ENCODE measurements around the gene RNF152.

RNF152 gene

DNA sequence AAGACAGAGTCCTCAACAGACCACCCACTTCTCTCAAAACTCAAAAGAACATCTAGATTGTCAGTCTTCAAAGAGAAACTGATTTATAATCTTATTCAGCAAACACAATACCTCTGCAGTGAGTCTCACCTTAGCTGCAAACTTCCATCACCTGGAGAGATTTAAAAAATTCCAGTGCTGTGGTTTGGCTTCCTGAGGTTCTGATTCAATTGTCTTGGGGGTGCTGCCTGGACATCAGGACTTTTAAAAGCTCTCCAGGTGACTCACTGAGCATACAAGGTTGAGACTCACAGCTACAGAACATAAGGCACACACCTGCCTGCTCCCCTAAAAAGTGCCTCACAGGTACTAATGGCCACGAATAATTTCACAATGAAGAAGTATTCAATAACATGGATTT, 40.3 kb downstream of the RNF152 start:
- no peak for DNase-seq

DNA sequence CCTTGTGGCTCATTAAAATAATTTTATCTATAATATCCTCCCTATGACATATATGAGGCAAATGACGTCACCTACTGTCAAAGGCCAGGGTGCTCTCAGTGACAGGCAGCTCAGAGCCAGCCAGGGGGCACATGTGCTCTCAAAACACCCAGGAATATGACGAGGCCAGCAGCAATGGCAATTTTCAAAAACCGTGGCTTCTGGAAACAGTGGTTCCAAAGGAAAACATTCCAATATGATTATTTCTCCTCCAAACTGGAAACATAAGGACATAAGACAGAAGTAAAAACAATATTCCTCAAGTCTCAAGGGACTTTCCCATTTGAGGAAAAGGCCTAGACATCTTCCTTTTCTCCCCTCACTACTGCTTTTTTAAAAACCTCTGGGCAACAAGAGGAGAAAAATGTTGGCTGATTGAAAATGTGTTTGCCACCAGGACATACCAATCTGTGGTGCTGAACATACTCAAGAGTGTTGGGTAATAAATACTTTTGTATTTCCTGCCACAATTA, 40.8 kb downstream of the RNF152 start:
- no peak for DNase-seq

DNA sequence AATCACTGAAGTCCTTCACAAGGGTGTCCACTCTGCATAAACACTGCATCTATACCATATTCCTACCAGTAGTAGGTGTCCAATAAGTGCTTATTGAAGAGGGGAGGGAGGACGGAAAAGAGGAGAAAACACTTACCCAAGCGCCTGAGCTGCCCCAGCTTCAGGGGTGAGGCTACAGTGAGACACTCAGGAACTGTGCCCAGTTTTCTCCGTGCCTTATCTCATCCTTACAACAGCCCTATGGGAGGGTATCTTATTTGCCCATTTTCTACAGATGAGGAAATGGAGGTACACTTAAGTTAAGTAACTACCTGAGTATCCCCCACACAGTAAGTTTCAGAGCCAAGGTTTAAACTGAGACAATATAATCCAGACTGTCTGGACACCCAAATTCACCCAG, 41.5 kb downstream of the RNF152 start:
- DNase-seq: no peak

DNA sequence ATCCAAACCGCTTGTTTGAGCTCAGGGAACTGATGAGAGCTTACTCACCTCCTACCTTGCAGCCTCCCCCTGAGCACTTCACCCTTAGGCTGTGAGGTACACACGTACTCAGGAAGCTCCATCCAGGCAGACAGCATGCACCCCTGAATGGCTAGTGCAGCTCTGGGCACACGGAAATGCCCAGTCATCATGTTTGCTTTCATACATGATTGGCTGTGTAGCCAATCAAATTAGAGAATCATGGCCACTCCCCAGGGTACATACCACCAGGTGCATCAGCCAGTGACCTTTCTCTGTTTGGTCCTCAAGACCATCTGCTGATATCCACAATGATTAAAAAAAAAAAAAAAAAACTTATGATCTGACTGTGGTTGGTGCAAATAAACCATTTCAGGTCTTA, 42.1 kb downstream of the RNF152 start:
- DNase-seq: no peak

DNA sequence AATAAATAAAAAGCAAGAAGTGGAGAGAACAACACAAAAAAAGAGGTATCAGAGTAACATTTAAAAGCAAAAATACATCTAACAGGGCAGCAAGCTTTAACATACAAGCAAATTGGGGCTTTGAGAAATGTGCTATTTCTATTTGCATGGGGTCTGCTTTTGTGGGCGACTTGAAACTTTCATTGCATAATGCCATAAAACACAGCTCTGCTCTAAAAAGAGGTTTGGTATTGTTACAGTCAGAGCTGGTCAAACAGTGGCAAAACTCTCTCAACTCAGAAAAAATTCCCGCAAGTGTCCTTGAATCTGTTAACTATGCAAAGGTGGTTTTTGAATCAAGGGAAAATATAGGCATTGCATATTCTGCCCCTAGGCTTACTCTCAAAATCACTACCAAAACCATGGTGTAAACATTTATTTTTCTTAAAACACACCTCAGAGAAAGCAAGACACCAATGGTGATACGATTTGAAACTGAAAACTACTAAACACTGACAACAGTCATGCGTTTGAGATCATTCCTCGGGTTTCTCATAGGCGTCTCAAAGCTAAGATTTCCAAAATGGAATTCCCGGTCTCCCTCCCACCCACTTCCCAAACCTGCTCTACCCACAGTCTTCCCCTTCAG, 45.5 kb downstream of the RNF152 start:
- no peak for DNase-seq

DNA sequence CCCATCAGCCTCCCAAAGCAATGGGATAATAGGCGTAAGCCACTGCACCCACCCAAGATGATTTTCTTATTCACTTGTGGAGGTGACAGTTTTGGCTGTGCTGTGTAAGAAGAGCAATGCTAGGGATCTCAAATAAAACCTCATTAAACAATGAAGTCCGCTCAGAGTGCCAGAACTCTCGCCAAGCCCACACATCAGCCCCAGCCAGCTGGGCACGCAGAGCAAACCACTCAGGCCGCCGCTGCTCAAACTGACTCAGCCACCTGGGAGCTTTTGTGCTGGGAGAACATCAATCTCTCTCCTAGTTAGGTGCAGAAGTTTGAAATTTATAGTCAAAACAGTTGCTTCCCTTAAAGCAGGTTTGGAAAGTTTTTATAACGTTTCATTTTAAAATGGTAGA, 47.6 kb downstream of the RNF152 start:
- no peak for DNase-seq

DNA sequence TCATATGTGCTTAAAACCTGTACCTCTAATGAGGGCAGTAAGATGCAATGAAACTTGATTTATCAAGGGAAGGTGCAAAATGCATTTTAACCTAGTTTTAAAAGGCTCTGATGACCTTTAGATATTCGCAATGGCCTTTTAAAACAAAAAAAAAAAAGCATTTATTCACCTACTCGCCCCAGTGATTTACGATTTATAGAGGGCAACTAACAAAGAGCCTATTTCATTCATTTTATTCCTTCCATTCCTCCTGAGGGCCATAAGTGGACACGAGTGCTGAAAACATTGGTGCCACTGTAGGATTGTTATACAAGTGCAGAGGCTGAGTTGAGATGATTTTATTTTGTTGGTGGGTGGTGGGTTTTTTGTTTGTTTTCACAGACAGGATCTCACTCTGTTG, 48.1 kb downstream of the RNF152 start:
- no peak for DNase-seq

DNA sequence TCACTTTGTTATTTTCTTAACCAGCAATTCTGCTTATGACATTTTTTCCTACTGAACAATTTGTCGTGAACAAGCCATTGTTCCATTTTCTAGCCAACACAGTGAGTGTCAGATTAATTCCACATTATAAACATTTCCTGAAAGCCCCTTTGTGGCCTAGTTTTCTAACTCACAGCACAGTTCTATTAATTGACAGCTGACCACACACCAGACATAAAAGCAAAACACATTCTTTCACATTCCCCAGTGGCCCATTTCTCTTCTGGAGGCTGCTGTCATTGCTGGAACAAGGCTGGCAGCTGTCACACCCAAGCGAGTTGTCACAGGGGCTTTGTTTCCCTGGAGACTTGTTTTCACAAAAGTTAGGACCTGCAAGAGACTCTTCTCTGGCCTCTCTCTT, 50.7 kb downstream of the RNF152 start:
- DNase-seq: no peak

DNA sequence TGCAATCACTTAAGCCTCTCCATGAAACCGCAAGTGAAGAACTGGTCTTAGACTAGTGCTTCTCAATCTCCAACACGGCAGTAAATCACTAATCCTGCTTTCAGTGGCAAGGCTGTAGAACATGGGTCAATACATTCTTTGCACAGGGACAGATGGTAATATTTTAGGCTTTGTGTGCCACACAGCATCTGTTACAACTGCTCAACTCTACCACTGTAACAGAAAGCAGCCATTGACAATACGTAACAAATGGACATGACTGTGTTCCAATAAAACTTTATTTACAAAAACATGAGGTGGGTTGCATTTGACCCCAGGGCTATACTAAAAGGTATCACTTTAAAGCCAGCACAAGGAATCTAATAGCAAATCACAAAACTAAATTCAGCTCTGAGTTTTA, 51.1 kb downstream of the RNF152 start:
- no peak for DNase-seq

DNA sequence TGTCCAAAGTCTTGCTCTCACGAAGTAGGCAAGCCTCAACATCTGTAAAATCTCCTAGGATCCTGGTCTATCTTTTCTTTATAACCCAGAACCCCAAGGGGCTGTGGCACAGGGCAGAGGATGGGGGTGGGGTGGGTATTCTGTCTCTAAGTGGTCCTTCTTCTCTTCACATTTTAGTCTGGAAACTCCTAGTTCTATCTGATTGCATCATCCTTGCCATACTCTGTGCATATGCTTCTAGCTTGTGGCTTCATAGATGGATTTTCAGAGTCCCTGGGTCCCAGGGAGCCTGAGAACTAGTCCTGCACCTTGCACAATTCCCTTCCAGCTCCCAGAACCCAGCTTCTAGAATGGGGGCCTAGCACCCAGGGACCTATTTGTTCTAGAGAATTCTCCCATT, 52.5 kb downstream of the RNF152 start:
- DNase-seq: no peak

DNA sequence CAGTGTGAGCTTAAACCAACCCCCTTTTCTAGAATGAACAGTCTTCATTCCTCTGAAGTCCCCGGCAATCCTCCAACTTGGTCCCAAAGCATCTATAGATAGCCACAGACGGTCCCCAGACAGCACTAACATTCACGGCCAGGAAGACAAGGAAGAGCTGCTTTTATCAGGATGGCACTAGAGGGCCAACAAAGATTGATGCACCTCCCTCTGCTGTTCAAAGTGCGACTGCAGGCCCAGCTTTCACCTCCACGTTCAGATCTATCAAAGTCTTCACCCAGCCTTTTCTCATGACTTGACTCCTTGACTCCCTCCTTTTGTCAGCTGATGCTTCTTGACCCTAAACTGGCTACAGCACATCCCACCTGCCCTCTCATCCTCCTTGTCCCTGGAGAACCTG, 54.3 kb downstream of the RNF152 start:
- DNase-seq: no peak

DNA sequence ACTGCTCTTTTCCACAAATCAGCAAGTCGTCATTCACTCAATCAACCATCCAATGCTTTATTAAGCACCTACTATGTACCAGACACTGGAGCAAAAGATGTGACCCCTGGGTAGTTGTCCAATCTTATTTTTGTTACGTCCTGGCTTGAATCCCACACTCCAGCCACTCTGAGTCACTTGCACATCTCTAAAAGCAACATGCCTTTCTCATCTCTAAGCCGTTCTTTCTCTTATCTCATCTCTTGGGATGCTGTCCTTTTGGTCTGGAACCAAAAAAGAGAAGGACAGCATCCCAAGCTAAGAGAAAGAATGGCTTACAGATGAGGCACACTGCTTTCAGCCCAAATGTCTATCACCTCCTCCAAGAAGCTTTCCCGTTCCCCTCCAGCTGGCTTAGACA, 58.8 kb downstream of the RNF152 start:
- DNase-seq: no peak

DNA sequence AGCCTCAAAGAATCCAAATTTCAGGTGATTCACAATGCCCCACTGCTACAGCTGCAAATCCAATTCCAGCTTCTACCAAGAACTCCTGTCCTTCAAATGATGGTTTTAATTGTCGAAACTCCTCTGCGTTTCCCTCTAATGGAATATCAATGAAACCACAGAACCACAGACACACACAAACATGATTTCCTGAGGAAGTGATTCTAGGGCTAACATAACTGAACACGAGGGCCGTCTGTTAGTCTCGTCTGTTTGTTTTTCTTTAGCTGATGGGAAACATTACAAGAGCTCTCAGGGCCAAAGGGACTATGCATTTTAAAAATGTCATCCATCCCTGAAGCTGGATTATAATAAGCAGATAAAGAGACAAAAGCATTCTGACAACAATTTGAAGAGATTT, 59.4 kb downstream of the RNF152 start:
- no peak for DNase-seq

DNA sequence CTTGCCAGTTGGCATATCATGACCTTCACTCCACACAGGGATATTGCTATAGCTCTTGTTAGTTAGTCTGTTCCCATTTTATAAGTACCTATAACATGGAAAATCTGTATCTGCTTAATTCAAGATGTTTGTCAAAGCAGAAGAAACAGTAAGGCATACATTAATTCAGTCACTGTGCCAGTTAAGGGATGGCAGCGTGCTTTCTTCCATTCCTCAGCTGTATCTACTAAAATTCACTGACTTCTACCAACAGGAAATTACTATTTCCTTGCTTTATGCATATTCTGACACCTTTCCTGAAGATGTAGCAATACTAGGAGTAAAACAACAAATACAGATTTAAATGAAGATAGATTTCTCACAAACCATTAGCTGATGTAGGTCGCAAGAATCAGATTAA, 59.9 kb downstream of the RNF152 start:
- no peak for DNase-seq

DNA sequence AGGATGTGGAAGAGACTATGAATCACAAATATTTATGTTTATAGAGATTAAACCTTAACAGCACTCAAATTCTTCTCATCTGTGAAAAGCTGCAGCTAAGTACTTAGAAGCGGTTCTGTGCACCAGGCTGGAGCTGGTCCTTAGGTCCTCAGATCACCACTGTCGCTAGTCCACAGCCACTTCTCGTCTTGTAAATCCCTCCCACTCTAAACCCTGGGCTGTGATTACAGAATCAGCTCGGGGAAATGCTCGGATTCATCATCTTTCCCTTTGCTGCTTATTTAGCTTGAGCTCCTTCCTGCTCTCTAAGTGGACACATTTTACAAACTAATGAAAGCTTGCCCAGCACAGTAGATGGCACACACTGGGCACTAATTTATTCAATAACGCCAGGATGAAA, 61.7 kb downstream of the RNF152 start:
- no peak for DNase-seq

DNA sequence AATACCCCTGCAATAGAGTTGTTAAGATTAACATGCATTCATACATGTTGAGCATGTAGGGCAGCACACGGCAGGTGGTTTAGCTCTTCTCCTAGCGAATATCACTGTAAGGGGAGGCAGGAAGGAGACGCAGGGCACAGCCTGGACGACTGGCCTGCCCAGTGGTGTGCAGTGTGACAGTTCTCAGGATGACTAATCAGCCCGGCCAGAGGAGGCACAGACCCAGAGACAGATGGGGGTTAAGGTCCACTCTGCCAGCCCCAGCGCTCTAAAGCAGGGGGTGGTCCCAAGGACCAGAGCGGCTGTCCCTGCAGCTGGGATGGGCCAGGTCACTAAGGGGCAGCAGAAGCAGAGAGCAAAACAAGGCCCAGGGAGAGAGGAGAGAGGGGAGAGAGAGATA, 63.7 kb downstream of the RNF152 start:
- DNase-seq: no peak

DNA sequence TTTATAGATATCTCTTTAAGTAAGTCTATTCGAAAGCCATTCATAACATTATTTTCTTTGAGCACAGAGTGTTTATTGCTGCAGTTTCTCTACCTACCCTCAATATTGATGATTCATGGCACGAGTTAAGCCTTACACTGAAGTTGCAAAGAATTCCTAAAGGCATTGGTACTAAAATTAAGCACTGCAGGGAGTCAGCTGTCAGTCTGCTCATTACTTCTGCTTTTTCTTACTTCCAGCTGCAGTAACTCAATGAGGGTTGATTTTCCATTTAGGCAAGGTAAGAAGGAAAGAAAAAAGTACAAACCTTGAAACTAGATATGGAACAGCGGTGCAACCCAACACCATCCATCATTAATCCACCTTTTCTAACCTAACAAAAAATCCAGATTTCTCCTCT, 65.2 kb downstream of the RNF152 start:
- DNase-seq: no peak

DNA sequence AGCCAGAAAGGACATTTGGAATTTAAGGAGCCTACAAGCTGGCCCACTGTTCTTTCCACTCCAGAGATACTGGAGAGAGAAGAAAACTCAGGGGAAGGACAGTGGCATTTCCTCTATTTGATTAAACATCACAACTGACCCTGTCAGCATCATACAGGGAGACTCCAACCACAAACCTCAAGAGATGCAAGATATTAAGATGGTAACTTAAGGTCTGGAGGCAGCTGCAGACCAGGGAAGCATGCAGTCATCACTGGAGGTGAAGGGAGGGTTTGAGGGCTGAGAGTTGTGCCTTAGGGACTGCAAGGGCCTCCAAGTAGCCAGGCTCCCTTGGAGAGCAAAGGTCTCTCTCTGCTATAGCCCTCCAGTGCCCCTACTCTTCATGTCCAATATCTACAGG, 67.4 kb downstream of the RNF152 start:
- DNase-seq: no peak

DNA sequence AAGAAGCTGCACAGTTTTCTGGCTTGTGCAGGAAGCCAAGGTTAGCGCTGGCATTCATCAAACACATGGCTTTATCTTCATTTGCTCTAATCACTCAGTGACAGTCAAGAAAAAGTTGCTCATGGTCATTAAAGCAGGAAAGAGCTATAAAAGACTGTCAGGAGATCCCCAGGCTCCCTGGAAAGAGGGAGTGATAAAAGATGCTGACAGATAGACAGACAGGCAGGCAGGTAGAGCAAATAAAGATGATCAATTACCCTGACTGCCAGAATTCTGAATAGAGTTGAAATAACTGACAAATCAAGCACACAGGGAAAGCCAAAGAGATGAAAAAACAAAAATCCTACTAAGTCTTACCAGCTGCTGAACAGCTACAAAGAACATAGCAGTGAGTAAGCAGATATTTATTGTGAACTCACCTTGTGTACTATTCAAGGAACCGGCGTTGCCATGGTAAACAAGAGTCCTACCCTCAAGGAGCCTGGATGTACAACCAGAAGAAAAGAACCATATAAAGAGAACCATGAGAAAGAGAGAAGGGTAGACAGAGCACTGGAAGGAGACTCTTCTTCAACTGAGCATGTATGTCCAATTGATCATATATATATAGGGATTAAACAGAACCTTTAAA, 68.0 kb downstream of the RNF152 start:
- DNase-seq: no peak

DNA sequence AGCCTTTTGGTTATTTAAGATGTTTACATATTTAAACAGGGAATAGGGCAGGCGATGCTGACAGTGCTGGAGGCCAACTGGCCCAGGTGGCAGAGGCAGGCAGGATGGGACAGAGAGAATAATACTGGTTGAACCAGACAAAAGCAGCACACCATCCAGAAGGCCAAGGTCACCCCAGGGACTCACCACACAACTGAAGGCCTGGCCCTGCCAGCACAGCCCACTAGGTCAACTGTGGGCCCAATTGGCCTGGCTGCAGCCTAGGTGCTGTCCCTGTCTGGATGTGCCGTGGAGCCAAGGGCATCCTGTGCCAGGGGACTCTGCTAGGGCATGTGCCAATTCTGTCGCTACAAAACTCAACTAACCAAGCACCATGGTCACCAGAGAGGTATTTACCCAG, 69.2 kb downstream of the RNF152 start:
- DNase-seq: no peak

DNA sequence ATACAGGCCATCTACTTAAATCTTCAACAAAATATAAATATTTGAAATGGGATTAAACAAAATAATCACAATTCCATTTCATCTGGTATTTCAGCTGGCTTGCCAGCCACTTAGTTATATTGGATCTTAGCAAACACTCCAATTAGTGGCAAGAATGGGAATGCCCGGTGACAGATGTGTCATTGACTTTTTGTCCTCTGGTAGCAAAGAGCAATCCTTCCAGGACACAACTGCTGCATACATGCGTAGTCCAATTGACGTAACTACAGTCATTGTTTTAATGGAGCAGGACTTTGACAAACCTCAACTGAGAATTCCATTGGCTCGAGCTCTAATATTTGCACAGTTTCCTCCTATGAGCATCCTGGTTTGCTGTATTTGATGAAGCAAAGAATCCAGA, 69.9 kb downstream of the RNF152 start:
- no peak for DNase-seq

DNA sequence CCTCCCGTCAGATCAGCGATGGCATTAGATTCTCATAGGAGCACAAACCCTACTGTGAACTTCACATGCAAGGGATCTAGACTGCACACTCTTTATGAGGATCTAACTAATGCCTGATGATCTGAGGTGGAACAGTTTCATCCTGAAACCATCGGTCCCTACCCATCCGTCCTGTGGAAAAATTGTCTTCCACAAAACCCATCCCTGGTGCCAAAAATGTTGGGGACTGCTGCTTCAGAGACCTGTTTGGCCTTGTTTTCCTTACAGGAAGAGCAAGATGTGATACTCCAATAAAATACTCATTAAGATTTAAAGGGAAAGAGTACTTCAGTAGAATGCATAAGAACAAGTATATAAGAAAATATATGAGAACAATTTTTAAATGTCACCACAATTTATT, 71.1 kb downstream of the RNF152 start:
- DNase-seq: no peak

DNA sequence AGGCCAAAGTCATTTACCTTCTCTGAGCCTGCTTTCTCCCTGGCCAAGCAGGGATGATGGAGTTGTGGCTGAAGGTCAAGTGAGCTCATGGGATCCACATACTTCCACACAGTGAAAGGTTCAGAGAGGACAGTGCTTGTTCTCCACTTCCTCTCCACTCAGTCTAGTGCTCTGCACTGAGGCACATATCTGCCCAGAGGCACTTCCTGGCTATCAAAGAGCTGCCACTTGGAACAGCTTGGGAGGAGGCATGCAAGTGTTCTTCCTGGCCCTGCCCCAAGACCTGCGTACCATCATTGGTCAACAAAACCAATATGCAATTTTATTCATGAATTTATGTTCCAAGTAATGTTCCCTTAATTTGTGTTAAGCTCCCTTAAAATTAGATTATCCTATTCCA, 71.9 kb downstream of the RNF152 start:
- DNase-seq: no peak

DNA sequence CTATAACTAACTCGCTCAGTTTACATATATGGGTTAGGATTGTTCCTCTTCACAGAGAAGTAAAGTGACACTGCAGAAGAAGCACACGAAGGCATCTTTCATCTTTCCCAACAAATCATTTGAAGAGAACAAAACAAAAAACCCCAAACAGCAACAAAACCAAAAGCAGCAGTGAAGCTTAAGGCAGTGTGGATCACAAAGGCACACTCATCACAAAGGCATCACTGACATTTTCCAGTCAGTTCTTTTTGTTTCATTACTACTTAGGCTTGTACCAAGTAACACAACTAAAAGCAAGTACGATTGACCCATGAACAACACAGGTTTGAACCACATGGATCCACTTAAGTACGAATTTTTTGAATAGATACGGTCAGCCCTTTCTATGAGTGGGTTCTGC, 75.7 kb downstream of the RNF152 start:
- no peak for DNase-seq

DNA sequence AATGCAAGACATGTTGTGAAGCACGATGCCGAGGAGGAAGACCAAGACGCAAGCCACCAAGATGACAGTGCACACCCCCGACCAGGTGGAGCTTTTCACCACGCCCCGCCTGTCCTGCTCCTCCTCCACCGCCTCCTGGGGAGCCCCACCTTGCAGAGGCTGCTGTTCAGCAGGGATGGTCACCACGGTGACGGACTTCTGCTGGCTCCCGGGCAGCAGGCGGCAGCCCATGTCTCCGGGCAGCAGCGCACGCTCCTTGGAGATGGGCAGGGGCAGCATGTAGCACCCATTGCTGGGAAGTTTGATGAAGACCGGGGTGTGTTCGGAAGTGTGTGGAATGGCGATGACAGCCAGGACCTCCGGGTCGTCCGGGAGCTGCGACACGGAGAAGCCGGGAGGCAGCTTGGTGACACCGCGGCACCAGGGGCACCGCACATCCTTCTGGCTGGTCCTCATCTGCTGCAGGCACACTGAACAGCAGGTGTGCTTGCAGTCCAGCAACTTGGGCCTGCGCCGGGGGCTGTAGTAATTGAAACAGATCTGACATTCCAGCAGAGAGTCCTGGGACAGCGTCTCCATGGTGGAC, 76.8 kb downstream of the RNF152 start:
- DNase-seq: no peak
